Loucy (cell line): ENCODE results near the gene PPIF.
A peak's percentile ranks its signal among the peaks of the same experiment; 100 is the strongest.

Experiments
- H2AFZ ChIP-seq: fragments of 200-600 bp; sonication (generic); 2 replicates; pipeline ENCODE4 v1.6.0; 2016; ENCODE audit warnings: antibody characterized with exemption, mild to moderate bottlenecking, low read length, moderate library complexity
- H3F3A ChIP-seq: fragments of 200-600 bp; 2 replicates; pipeline ENCODE4 v1.6.0; 2016; ENCODE audit warnings: antibody characterized with exemption, low read depth, mild to moderate bottlenecking
- H3K27me3 ChIP-seq: fragments of 200-600 bp; sonication (generic); 2 replicates; pipeline ENCODE4 v1.6.1; 2014; ENCODE audit warnings: low read length, mild to moderate bottlenecking; ENCODE audit not compliant: insufficient read depth, poor library complexity, severe bottlenecking
- H3K36me3 ChIP-seq: fragments of 200-600 bp; sonication (generic); 2 replicates; pipeline ENCODE4 v1.6.1; 2016; ENCODE audit warnings: low read length; ENCODE audit not compliant: insufficient read depth
- H3K4me1 ChIP-seq: fragments of 200-600 bp; sonication (generic); 2 replicates; pipeline ENCODE4 v1.5.1; 2014; ENCODE audit warnings: low read length, mild to moderate bottlenecking; ENCODE audit not compliant: insufficient read depth, poor library complexity, severe bottlenecking
- H3K4me2 ChIP-seq: fragments of 200-600 bp; sonication (generic); 2 replicates; pipeline ENCODE4 v1.6.0; 2014; ENCODE audit warnings: antibody characterized with exemption, low read length, low read depth, mild to moderate bottlenecking; ENCODE audit not compliant: poor library complexity, severe bottlenecking
- H3K4me3 ChIP-seq: fragments of 200-600 bp; sonication (generic); 2 replicates; pipeline ENCODE4 v1.5.1; 2014; ENCODE audit warnings: low read length, mild to moderate bottlenecking, mixed read lengths; ENCODE audit not compliant: poor library complexity, severe bottlenecking
- H3K79me2 ChIP-seq: fragments of 200-600 bp; sonication (generic); 2 replicates; pipeline ENCODE4 v1.6.1; 2014; ENCODE audit warnings: low read length; ENCODE audit not compliant: insufficient read depth
- H3K9ac ChIP-seq: fragments of 200-600 bp; sonication (generic); 2 replicates; pipeline ENCODE4 v1.6.0; 2014; ENCODE audit warnings: mild to moderate bottlenecking, low read depth, low read length, moderate library complexity; ENCODE audit not compliant: poor library complexity, severe bottlenecking
- H3K9me2 ChIP-seq: fragments of 200-600 bp; sonication (generic); replicated peaks from 2 replicates; pipeline ENCODE4 v1.6.1; 2016; ENCODE audit warnings: low read depth, low read length, mixed read lengths
- H3K9me3 ChIP-seq: fragments of 200-600 bp; sonication (generic); 2 replicates; pipeline ENCODE4 v1.6.1; 2014; ENCODE audit warnings: mild to moderate bottlenecking, antibody characterized with exemption, low read length, low read depth; ENCODE audit not compliant: insufficient read depth
- H4K20me1 ChIP-seq: fragments of 200-600 bp; sonication (generic); 2 replicates; pipeline ENCODE4 v1.6.0; 2014; ENCODE audit warnings: antibody characterized with exemption, low read length, mild to moderate bottlenecking; ENCODE audit not compliant: insufficient read depth, poor library complexity, severe bottlenecking
- CTCF ChIP-seq: fragments of 200-600 bp; sonication (generic); conservative IDR thresholded peaks from 2 replicates; pipeline ENCODE4 v1.5.1; 2014; ENCODE audit warnings: mild to moderate bottlenecking, antibody characterized with exemption, low read length
- EZH2phosphoT487 ChIP-seq: fragments of 200-600 bp; IDR thresholded peaks from 2 replicates; pipeline ENCODE4 v1.6.1; 2018; ENCODE audit warnings: antibody characterized with exemption, mild to moderate bottlenecking, moderate library complexity, borderline replicate concordance

PPIF gene

GRCh38 chr10:79346388-79347225 is 662 bp upstream of the PPIF start:
- Histone ChIP-seq H3K4me2 (peak overlapping the region; percentile 98), H3K79me2 (peaks cover 52% of the 10 kb centered on the region), H3K4me1 (peaks cover 49% of the 10 kb centered on the region), H3K9me2 (no peaks in the 10 kb centered on the region), H3K36me3 (peaks cover 22% of the 10 kb centered on the region), H4K20me1 (peaks cover 39% of the 10 kb centered on the region), H3K9ac (peak overlapping the region; percentile 99), H3K4me3 (peak overlapping the region; percentile 92), H2AFZ (peak overlapping the region; percentile 53), H3F3A (no peaks in the 10 kb centered on the region), H3K9me3 (no peaks in the 10 kb centered on the region), H3K27me3 (peaks cover 4% of the 10 kb centered on the region)
- TF ChIP-seq CTCF (no peak), EZH2phosphoT487 (no peak)

GRCh38 chr10:79347894-79348639 is 798 bp downstream of the PPIF start:
- Histone ChIP-seq H3K4me1 (peaks cover 54% of the 10 kb centered on the region), H3K9me2 (no peaks in the 10 kb centered on the region), H3K27me3 (peaks cover 4% of the 10 kb centered on the region), H3K36me3 (peaks cover 37% of the 10 kb centered on the region), H4K20me1 (peaks cover 54% of the 10 kb centered on the region), H3K9ac (peak overlapping the region; percentile 99), H2AFZ (no peak overlapping the region), H3K4me2 (peak overlapping the region; percentile 98), H3F3A (no peaks in the 10 kb centered on the region), H3K4me3 (peak overlapping the region; percentile 92), H3K9me3 (no peaks in the 10 kb centered on the region), H3K79me2 (peaks cover 67% of the 10 kb centered on the region)
- TF ChIP-seq EZH2phosphoT487, result no peak
- TF ChIP-seq CTCF, result no peak

- Histone ChIP-seq H3K27me3 (peaks cover 4% of the 10 kb centered on the region), H3K9me2 (no peaks in the 10 kb centered on the region), H3K36me3 (peaks cover 42% of the 10 kb centered on the region), H3K4me3 (peak overlapping the region; percentile 92), H3K79me2 (peaks cover 72% of the 10 kb centered on the region), H3K4me2 (peak overlapping the region; percentile 98), H3K4me1 (peaks cover 54% of the 10 kb centered on the region), H3K9ac (peak overlapping the region; percentile 99), H4K20me1 (peaks cover 59% of the 10 kb centered on the region), H3K9me3 (no peaks in the 10 kb centered on the region), H2AFZ (no peak overlapping the region), H3F3A (no peaks in the 10 kb centered on the region)
- TF ChIP-seq CTCF (no peak), EZH2phosphoT487 (no peak)
These were observed 1.3 kb downstream of the PPIF start for GRCh38 chr10:79348640-79348988.
